ENCODE results near the gene ILF3.
"Not testable (repeated sequence)": the region's sequence is repeated elsewhere in the genome, so short reads cannot be mapped to it uniquely, and the experiment has no call there.

Gene ILF3

DNA sequence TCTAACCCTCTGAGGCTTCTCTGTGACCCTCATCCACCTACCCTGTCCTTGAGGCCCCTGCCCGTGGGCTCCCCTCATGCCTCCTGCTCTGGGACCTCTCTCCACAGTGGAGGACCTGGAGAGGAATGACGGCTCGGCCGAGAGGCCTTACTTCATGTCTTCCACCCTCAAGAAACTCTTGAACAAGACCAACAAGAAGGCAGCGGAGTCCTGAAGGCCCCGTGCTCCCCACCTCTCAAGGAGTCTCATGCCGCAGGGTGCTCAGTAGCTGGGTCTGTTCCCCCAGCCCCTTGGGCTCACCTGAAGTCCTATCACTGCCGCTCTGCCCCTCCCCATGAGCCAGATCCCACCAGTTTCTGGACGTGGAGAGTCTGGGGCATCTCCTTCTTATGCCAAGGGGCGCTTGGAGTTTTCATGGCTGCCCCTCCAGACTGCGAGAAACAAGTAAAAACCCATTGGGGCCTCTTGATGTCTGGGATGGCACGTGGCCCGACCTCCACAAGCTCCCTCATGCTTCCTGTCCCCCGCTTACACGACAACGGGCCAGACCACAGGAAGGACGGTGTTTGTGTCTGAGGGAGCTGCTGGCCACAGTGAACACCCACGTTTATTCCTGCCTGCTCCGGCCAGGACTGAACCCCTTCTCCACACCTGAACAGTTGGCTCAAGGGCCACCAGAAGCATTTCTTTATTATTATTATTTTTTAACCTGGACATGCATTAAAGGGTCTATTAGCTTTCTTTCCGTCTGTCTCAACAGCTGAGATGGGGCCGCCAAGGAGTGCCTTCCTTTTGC is 10.8 kb upstream of the ILF3 start:
- DNase-seq: no peak

DNA sequence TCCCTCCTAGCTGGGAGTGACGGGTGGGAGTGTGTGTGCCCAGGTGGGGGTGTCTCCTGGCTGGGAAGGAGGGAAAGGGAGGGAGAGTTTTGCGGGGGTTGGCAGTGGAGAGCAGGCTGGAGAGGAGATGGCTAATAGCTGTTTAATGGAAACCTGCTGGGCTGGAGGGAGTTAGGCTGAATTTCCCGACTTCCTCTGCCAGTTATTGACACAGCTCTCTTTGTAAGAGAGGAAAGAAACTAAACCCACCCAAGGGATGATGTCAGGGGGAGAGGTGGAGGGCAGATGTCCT is 10.2 kb upstream of the ILF3 start:
- peak; percentile 28 for DNase-seq

DNA sequence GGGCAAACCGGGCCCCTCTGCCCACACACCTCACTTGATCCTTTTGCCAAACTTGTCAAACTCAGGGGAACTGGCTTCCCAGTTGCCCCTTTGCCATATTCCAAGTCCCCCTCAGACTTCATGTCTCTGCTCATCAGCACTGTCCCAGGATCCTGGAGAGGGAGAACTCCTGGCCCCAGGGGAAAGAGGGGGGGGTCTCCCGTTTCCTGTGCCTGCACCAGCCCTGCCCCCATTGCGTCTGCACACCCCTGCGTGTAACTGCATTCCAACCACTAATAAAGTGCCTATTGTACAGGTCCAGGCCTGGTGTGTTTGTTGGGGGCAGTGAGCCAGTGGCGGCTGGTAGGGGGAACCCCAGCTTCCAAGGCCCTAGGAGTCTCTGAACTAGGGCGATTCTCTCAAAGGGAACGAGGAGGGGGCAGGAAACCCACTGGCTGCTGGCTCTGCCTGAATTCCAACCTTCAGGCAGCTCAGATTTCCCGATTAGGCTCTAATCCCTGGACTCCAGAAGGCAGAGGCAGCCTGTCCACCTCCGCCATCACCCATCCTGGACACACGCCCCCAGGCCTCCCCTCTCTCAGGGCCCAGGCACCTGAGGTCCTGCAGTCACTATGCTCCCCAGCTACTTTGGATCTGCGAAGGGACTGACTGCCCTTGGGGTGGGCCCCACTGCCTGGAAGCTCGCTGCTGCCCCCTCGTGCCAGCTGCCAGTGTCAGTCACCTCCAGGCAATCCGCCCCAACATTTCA is 9.7 kb upstream of the ILF3 start:
- DNase-seq: peak; percentile 27

DNA sequence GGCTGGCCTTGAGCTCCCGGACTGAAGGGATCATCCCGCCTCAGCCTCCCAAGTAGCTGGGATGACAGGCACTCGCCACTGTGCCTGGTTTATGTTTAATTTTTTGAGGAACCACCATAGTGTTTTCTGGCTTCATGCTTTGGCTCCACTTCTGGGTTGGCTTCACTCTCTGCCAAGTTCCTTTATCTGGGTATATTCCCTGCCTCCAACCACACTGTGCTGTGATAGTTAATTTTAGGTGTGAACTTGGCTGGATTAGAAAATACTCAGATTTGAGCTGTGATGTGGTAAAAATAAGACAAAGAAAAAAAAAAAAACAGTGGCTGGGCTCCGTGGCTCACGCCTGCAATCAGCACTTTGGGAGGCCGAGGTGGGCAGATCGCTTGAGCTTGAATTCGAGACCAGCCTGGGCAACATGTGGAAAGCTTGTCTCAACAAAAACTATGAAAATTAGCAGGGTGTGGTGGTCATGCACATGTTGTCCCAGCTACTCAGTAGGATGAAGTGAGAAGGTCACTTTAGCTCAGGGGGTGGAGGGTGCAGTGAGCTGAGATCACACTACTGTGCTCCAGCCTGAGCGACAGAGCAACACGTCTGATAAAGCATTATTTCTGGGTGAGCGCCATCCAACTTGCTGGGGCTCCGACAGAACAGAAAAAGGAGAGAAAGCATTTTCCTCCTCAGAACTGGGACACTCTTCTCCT is 7.5 kb upstream of the ILF3 start:
- no peak for DNase-seq

DNA sequence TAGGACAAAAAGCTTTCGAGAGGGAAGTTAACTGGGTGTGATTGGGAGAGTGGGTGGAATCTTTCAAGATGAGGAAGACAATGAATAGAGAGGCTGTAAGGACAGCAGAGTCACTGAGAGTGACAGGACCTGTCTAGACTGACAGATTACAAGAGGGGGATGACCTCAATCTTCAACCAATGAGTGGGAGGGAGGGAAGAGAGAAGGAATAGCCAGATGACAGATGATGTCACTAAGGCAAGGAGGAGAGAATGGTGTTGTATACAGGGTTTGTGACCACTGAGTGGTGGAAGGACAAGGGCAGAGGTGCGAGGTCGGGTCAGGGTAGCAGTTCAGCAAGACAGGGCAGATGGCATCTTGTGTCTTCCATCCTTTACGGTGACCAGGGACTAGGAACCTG is 5.8 kb upstream of the ILF3 start:
- no peak for DNase-seq

DNA sequence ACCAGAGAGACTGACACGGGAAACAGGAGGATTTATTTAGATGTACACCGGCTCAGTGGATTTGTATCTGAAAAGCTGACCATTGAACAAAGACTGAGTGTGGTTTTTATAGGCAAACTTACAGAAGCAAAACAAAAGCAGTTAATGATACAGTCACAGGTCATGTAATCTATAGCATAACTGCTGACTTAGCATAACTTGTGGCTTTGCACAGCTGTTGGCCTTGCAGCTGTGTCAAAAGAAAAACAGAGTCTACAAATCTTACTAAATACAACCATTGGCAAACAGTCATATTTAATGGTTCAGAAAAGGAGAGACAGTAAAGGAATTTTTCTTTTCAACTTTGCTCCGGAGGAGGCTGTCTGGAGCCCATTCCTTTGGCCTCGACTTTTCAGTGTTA is 2.3 kb upstream of the ILF3 start:
- no peak for DNase-seq

DNA sequence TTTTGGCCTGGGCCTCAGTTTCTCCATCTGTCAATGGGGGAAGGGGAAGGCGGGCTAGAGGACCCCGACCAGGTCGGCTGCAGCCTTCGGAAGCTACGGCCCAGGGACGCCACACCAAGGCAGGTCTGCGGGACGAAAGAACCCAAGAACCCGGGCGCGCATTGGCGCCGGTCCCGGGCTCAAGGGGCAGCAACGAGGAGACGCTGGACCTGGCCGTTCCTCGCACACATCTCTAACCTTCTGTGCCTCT is 739 bp upstream of the ILF3 start:
- no peak for DNase-seq

DNA sequence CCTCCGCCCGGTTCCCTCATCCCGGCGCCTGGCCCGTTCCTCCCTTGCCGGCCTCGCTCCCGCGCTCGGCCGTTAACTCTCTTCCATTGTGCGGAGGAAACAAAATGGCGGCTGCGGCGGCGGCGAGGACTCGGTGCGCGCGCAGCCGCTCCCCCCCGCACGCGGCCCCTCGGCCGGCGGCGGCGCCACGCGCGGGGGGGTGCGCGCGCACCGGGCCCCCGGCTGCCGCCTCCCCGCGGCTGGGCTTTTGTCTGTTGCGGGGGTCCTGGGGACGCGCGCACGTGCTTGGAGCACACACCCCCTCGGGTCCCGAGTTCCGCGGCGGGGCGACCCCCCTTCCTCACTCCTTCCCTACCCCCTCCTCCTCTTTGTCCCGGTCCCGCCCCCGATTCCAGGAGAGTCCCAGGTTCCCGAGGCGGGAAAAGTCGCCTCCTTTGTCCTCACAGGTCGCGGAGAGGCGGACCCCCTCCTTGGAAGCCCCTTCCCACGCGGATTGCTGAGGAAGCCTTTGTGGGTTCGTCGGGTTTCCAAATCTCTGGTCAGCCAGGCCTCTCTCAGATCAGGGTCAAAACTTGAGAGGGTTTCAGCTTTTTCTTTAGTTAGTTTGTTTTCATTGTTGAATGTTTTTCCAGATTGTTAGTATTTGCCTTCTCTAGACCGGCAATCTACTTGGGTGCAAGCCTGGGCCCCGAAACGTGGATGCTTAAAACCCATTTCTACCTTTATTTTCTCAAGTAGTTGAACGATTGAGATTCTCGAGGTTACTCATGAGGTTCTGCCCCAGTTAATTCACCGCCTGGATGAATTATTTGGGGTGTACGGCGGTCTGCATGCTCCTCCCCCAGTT is 687 bp downstream of the ILF3 start:
- peak; percentile 35 for DNase-seq

DNA sequence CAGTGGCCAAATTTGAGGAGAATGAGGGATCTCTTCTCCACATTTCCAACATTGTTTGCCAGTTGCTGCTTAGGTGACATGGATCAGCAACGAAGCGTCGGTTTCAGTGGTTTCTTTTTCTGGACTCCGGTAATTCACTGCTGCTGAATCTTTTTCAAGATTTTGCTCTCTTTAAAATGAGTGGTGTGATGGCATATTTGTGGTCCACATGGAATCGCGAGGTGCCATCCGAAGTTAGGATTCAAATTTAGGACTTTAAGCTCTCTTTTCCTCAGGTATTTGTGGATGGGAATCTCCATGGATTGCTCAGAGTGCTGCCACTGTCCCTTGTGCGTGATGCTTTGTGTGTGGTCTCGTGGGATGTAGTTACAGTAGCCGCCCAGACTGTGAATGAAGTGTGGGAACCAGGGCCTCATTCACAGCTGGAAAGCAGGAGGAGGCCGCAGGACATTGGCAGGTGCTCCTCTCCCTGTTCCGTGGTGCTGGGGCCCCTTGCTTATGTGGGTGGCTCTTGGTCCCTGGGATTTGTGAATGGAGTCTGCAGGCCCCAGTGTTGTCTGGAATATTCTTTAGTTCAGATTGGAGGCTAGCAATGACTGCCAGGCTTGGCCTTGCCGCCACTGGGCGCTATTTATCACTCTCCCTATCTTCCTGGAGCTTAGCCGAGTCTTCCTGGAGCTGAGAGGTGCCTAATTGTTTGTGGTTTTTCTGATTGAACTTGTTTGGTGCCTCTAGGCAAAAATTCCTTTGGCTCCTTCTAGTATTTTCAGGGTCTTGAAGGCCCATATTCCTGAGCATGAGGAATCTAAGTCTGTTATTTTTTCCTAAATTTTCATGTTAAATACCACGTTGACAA is 1.5 kb downstream of the ILF3 start:
- peak; percentile 8 for DNase-seq

DNA sequence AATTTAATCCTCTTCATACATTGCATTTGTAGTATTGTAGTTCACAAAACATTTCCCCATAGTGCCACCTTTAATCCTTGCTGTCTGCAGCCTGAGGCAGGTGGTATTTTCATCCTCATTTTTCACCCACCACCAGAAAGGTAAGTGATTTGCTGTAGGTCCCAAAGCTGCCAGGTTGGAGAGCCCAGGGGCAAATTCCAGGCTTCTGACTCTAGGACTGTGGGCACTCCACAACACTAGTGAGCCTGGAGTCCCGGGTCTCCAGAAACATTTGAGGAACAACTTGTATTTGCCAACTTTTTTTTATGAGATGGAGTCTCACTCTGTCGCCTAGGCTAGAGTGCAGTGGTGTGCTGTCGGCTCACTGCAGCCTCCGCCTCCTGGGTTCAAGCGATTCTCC is 6.2 kb downstream of the ILF3 start:
- DNase-seq: no peak

DNA sequence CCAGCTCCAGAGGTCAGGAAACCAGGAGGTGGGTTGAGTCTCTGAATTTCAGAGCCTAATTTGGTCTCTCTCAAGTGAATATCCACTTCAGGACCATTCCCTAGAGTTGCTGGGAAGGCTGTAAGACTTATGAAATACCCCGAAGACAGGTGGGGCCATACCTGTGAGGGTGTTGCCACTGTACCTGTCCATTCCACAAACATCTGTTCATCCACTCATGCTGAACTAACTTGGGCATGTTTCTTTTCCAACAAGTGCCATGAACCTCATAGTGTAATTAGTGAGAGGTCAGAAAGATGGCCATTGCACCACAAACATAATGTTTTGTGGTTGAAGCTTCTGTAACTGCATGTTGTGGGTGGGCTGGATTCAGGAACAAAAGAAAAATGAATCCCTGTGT is 7.8 kb downstream of the ILF3 start:
- DNase-seq: no peak

DNA sequence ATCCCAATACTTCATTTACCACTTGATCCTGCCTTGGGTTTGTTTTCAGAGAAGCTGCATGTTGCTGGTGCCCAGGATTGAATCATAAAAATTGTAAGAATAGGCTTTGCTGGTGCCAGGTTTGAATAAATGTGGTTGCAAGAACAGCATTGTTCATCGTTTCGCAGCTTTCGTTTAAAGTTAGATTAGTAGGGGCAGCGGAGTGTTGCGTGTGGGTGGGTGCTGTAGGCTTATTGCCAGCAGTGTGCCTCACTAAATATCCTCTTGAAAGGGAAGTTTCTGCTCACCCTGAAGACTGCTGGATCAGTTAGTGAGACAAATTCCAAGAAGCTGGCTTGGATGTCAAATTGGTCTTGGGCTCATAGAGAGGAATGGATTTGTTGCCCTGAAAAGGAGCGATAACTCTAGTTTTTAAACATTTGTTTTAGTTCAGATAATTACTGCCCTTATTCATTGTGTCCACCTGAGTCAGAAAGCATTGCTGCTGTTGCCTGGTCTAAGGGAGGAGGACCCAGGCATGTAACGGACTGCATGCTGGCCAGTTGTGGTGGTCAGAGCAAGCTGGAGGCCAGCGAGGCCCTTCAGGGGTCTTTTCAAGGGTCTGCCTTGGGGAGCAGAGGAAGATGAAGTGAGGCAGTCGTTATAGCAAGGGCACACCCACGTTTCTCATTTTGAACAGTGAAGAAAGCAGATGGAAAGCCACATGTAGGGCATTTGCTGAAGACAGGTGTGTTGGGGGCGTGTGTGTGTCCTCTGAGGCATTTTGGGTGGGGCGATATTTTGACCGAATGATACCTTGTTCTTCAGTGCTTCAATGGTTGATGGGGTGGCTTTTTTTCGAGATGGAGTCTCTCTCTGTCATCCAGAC is 8.5 kb downstream of the ILF3 start:
- DNase-seq: no peak

DNA sequence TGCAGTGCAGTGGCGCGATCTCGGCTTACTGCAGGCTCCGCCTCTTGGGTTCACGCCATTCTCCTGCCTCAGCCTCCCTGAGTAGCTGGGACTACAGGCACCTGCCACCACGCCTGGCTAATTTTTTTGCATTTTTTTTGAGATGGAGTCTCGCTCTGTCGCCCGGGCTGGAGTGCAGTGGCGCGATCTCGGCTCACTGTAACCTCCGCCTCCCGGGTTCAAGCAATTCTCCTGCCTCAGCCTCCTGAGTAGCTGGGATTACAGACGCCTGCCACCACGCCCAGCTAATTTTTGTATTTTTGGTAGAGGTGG is 9.1 kb downstream of the ILF3 start:
- not testable (repeated sequence) for DNase-seq

DNA sequence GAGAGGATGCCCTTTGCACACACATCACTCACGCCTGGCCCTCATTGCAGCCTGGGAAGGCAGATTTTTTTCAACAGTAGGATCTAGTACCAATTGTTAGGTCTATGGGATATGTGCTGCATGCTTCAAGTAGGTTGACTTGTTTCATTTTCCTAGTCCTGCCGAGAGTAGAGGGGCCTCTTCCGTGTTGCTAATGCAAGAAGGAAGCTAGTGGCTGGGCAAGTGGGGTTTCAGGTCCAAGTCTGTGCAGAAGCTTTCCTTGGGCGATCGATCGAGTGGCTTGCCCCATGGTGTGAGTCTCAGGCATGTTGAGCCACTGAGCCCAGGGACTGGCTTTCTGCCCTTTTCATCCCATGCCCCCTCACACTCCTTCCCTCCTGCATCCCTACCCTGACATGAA is 13.7 kb downstream of the ILF3 start:
- no peak for DNase-seq

DNA sequence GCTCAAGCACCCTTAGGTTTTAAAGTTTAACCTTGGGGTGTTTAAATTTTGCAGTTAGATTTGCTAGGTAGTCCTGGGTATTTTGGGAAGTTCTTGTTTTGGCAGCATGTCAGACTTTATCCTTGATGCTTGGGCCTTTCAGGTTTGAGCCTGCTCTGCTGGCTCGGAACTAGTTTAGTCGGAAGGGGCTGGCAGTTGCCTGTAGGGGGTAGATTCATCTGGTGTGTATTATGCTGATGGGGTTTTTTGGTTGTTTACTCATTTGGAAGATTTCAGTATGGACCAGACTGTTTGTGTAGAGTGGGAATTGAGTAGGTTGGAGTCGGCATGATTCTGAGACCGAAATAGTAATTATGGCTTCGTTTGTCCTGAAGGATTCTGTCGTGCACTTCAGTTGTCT is 15.1 kb downstream of the ILF3 start:
- no peak for DNase-seq

DNA sequence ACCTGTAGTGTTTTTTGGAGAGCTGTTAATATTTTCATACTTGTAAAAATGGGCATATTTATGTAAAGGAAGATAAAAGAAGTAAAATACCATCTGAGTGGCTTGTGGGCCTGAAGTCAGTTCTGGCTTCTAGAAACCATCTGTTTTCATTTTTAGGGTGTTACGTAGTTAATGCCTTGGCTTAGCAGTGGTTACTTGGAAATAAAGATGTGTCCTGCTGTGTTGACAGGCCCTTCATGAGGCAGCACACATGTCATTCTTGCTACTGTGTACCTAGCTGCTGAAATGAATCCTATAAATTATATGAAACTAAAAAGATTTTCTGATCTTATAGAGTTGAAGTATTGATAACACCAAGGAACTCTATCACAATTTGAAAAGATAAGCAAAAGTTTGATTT is 16.0 kb downstream of the ILF3 start:
- DNase-seq: no peak

DNA sequence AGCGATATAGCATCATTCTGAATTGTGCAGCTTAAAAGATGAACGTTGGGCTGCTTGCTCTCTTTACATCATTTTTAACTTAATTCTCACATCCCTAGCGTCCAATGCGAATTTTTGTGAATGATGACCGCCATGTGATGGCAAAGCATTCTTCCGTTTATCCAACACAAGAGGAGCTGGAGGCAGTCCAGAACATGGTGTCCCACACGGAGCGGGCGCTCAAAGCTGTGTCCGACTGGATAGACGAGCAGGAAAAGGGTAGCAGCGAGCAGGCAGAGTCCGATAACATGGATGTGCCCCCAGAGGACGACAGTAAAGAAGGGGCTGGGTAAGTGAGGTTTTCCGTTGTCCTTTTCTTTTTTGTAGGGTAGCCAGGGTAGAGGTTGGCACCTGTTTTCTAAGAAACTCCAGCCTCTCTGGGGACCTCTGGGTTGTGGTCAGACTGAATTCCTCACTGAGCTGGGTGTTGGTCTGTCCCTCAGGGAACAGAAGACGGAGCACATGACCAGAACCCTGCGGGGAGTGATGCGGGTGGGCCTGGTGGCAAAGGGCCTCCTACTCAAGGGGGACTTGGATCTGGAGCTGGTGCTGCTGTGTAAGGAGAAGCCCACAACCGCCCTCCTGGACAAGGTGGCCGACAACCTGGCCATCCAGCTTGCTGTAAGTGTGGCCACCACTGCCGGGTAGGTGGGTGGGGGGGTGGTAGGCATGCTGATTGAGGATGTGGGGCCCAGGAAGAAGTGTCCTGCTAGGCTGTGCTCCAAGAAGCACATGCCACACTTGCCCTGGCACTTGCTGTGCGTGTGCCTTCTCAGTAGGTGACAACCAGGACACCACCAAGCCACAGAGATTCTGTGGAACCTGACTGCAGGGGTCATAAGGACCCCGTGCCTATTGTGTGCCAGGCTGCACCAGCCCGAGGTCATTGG is 17.0 kb downstream of the ILF3 start:
- DNase-seq: no peak

DNA sequence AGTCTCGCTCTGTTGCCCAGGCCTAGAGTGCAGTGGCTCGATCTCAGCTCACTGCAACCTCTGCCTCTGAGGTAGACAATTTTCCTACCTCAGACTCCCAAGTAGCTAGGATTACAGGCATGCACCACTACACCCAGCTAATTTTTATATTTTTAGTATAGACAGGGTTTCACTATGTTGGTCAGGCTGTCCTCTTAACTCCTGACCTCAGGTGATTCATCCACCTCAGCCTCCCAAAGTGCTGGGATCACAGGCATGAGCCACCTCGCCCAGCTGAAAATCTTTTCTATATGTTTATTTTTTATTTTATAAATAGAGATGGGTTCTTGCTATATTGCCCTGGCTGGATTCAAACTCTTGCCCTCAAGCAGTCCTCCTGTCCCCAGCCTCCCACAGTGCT is 17.8 kb downstream of the ILF3 start:
- not testable (repeated sequence) for DNase-seq

DNA sequence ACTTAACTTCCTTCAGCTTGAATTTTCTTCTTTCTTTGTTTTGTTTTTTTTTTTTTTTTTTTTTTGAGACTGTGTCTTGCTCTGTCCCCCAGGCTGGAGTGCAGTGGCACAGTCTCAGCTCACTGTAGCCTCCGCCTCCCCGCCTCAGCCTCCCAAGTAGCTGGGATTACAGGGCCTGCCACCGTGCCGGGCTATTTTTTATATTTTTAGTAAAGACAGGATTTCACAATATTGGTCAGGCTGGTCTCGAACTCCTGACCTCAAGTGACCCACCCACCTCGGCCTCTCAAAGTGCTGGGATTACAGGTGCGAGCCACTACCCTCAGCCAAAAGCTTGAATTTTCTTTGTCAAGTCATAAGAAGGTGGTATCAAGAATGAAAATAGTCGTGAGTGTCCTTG is 21.1 kb downstream of the ILF3 start:
- DNase-seq: not testable (repeated sequence)

DNA sequence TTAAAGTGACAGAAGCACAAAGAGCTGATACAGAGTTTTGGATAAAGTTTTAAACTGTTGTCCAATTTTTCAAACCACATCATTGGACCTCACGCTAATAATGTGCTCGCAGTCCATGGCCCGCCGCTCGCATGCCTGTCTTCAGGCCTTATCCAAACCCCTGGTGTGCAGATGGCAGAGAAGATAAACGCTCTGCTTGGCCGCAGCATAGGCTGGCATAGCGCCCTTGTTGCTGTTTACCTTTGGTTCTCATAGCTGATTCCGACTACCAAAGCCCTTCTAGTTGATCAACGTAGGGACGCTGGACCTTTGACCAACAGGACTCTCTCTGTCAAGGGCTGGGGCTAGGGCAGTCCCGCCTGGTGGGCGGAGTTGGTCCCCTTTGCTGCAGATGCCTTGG is 23.6 kb downstream of the ILF3 start:
- no peak for DNase-seq

DNA sequence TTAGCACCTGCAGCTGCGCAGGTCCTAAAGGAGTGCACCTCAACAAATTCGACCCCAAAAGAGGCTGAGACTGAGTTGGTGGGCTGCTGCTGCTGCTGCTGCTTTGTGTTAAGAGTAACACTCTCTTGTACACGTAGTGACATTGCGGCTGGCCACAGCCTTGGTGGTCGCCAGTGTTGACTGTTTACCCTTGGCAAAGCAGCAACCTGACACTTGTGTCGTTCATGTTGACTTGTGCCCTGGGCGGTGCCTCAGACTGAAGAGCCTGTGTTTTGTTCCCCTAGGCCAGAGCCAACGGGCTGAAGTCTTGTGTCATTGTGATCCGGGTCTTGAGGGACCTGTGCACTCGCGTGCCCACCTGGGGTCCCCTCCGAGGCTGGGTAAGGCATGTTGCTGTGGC is 24.7 kb downstream of the ILF3 start:
- no peak for DNase-seq

Data from NCI-H2227 treated with DMSO at 0.1 percent for 48 hours (cell line).